ENCODE data around the gene SLC25A13. TPM values are rescaled to one million over a fixed set of nuclear protein-coding genes. Genes with fewer than 3 reads are reported as not detected.
"Not testable (repeated sequence)": the region's sequence is repeated elsewhere in the genome, so short reads cannot be mapped to it uniquely, and the experiment has no call there.

SLC25A13 gene
- polyA plus RNA-seq, 6 donors from 2014 or later, result 11.0 to 20.6 (median 14.3) TPM

DNA sequence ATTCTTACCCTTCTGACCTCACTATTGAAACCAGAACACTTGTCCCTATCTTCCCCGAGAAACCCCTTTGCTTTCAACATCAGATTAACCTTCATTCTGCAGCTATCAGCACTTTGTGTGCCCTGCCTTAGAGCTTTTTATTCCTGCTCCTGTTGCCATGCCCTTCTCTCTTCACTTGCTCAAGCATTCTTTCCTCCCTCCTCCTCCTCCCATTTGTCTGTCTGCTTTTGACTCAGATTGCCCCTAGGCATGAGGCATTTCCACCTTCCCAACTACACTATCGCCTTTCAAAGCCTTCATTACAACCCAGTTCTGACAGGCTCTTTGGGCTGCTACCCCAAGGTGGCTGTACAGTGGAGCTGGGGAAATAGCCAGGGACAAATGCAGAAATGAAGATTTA is 143.3 kb downstream of the SLC25A13 start:
- H3K36me3 Mint-ChIP-seq, result peaks cover 19% of the 10 kb centered on the region in 2 donors
- no peaks in the 10 kb centered on the region for H3K4me1 Mint-ChIP-seq
- no peak overlapping the region for H3K4me3 Mint-ChIP-seq
- H3K27ac Mint-ChIP-seq, result peak overlapping the region in 2 of 6 donors; percentile 69
- H3K27me3 Mint-ChIP-seq, result no peaks in the 10 kb centered on the region
- ATAC-seq (ENCODE audit: low read depth in 2 of 2) (no peak), DNase-seq (no peak)
- no peaks in the 10 kb centered on the region for H3K9me3 Mint-ChIP-seq

DNA sequence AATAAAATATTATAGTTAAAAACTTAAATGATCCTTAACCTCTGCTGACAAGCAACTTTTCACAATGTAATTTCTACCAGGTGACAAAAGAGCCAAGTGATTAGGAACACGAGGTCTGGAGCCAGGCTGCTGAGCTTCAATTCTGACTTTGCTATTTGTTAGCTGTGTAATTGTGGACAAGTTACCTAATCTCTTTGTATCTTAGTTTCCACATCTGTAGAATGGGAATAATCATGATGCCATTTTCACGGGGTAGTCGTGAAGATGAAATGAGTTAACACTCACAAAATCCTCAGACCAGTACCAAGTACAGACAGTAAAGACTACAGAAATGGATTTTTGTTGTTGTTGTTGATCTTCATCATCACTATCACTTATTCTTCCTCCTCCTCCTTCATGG is 144.5 kb downstream of the SLC25A13 start:
- no peak for DNase-seq
- Mint-ChIP-seq H3K27ac (no peak overlapping the region), H3K4me1 (no peaks in the 10 kb centered on the region), H3K9me3 (no peaks in the 10 kb centered on the region), H3K36me3 (peaks cover 6 to 7% of the 10 kb centered on the region in 2 donors), H3K27me3 (no peaks in the 10 kb centered on the region), H3K4me3 (no peak overlapping the region)
- ATAC-seq (ENCODE audit: low read depth in 2 of 2), result no peak

DNA sequence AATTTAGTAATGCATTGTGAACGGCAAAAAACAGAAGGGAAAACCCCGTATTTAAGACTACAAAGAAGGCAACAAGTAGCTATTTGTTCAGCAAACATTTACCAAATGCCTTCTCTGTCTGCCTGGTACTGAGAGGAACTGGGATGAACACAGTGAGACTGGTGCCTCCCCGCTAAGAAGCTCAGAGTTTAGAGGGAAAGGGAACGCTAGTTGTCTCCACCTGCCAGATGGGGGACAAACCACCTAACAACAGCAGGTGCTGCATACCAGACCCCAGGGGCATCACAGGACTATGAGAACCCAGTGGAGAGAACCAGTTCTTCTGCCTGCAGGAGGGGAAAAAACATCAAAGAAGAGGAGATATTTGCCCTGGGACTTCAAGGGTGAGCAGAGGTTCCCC is 147.1 kb downstream of the SLC25A13 start:
- Mint-ChIP-seq H3K36me3 (peaks cover 7 to 13% of the 10 kb centered on the region in 2 donors), H3K9me3 (no peaks in the 10 kb centered on the region), H3K4me3 (no peak overlapping the region), H3K4me1 (no peaks in the 10 kb centered on the region), H3K27me3 (no peaks in the 10 kb centered on the region), H3K27ac (no peak overlapping the region)
- no peak for DNase-seq
- no peak for ATAC-seq (ENCODE audit: low read depth in 2 of 2)

DNA sequence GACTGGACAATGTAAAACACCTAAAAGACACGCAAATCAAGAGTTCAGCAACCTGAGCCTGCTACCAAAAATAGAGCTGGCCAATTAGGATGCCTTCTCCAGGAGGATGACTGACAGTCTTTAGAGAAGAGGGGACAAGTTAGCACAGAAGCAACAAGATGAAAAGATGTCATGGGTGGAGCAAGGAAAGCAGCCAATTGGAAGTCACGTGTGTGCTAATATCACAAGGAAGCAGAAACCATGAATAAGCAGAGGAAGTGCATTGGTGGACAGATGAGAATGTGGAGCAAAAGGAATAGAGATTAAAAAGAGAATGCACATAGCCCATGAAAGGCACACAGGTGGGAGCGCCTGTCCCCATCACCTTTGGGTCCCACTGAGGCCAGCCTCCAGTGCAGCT is 148.1 kb downstream of the SLC25A13 start:
- ATAC-seq (ENCODE audit: low read depth in 2 of 2), result no peak
- Mint-ChIP-seq H3K9me3 (no peaks in the 10 kb centered on the region), H3K27ac (peak overlapping the region in 1 of 6 donors; percentile 60), H3K4me3 (no peak overlapping the region), H3K36me3 (peaks cover 7 to 17% of the 10 kb centered on the region in 2 donors), H3K4me1 (no peaks in the 10 kb centered on the region), H3K27me3 (no peaks in the 10 kb centered on the region)
- DNase-seq, result no peak

DNA sequence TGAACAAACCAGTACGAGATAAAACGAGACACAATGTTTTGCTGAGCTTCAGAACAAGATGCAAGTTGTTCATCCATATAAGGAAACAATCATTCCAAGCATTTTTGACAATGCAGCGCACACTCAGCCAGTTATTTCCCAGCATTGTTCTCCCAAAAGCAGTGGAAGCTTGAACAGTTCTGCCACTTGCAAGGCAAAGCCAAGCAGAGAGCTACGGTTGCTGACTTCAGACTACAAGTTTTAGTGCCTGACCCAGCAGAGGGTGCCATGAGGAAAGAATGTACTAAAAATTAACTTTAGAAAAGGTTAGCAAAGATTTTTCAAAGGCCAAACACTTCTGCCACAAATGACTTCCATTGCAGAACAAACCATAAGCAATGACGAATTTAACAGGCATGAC is 152.5 kb downstream of the SLC25A13 start:
- no peaks in the 10 kb centered on the region for H3K9me3 Mint-ChIP-seq
- no peaks in the 10 kb centered on the region for H3K4me1 Mint-ChIP-seq
- DNase-seq (no peak), ATAC-seq (ENCODE audit: low read depth in 2 of 2) (no peak)
- H3K4me3 Mint-ChIP-seq, result no peak overlapping the region
- H3K36me3 Mint-ChIP-seq, result peaks cover 9 to 26% of the 10 kb centered on the region in 2 donors
- no peaks in the 10 kb centered on the region for H3K27me3 Mint-ChIP-seq
- H3K27ac Mint-ChIP-seq, result no peak overlapping the region

DNA sequence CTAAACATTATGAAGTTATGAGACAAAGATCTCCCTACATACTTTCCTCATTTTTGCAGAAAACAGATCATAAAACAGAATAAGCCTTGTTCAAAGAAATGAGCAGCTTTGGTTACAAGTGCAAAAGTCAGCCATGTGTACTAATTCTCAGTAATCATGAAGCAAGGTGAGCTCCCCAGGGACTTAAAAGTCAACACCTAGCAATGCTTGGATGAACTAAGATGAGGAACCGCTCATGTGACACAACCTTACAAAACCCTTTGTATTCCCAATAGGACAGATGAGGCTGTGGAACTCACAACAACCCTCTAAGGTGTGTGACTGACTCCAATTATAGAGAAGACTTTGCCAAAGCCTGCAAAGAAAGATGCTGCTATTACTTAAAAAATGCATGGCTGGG is 154.5 kb downstream of the SLC25A13 start:
- ATAC-seq (ENCODE audit: low read depth in 2 of 2), result no peak
- no peaks in the 10 kb centered on the region for H3K27me3 Mint-ChIP-seq
- no peak overlapping the region for H3K4me3 Mint-ChIP-seq
- H3K4me1 Mint-ChIP-seq, result no peaks in the 10 kb centered on the region
- peak overlapping the region in 1 of 6 donors; percentile 32 for H3K27ac Mint-ChIP-seq
- peaks cover 0 to 1% (median 0%) of the 10 kb centered on the region in 7 donors for H3K9me3 Mint-ChIP-seq
- peaks cover 29 to 34% of the 10 kb centered on the region in 2 donors for H3K36me3 Mint-ChIP-seq
- DNase-seq, result no peak

DNA sequence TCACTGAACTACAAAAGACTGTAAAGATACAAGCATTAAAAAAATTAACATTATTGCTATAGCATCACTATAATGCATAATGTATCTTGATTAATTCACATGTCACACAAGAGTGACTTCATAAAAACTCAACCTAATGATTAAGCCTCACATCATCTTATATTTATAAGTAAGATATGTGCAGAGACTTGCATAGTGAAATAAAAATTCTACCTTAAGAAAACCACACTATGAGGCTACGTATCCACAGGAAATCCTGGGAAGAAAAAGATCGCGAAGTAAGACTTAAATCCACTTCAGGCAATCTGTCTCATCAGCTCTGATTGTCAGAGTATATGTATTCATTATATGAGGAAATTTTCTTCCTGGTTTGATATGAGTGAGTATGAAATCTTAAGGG is 160.0 kb downstream of the SLC25A13 start:
- H3K4me1 Mint-ChIP-seq, result no peaks in the 10 kb centered on the region
- ATAC-seq (ENCODE audit: low read depth in 2 of 2) (no peak), DNase-seq (no peak)
- peaks cover 0 to 2% (median 0%) of the 10 kb centered on the region in 7 donors for H3K9me3 Mint-ChIP-seq
- H3K4me3 Mint-ChIP-seq, result no peak overlapping the region
- no peak overlapping the region for H3K27ac Mint-ChIP-seq
- H3K27me3 Mint-ChIP-seq, result no peaks in the 10 kb centered on the region
- peaks cover 41 to 44% of the 10 kb centered on the region in 2 donors for H3K36me3 Mint-ChIP-seq

DNA sequence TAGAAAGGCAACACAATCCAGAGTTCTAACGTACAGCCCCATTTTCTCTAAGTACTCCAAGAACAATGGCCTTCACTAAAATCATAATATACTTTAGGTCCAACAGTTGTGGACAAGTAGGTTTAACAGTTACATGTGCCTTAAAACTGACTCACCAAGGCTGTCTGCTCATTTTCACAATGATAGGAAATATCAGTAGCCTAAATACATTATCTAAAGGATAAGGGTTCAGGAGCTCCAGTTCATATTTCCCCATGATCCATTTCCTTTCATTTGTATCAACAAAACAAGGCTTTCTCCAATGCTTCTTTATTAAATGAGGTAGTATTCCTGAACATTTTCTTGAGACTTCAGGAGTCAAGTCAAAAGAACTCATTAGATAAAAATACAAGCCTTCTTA is 164.0 kb downstream of the SLC25A13 start:
- peaks cover 22 to 29% of the 10 kb centered on the region in 2 donors for H3K36me3 Mint-ChIP-seq

DNA sequence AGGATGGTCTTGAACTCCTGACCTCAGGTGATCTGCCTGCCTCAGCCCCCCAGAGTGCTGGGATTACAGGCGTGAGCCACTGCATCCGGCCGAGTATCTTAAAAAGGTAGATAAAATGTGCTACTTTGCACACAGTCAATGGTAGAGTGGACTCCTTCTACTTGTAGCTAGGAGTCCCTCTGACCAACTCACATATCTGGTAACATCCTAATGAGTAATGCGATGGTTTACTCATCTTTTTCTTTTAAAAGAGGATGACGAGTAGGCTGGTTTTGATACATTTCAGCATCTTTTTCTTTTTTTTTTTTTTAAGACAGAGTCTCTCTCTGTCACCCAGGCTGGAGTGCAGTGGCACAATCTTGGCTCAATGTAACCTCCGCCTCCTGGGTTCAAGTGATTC is 167.4 kb downstream of the SLC25A13 start:
- ATAC-seq (ENCODE audit: low read depth in 2 of 2); H3K4me1 Mint-ChIP-seq; DNase-seq; H3K27me3 Mint-ChIP-seq; H3K4me3 Mint-ChIP-seq; H3K9me3 Mint-ChIP-seq; H3K27ac Mint-ChIP-seq: not testable (repeated sequence)
- peaks cover 6 to 19% of the 10 kb centered on the region in 2 donors for H3K36me3 Mint-ChIP-seq

More for the DNA sequence above, 164.0 kb downstream of the SLC25A13 start:
- Mint-ChIP-seq H3K9me3 (peaks cover 0 to 2% (median 0%) of the 10 kb centered on the region in 7 donors), H3K4me1 (no peaks in the 10 kb centered on the region), H3K27me3 (no peaks in the 10 kb centered on the region), H3K27ac (no peak overlapping the region), H3K4me3 (no peak overlapping the region)
- ATAC-seq (ENCODE audit: low read depth in 2 of 2) (no peak), DNase-seq (no peak)

DNA sequence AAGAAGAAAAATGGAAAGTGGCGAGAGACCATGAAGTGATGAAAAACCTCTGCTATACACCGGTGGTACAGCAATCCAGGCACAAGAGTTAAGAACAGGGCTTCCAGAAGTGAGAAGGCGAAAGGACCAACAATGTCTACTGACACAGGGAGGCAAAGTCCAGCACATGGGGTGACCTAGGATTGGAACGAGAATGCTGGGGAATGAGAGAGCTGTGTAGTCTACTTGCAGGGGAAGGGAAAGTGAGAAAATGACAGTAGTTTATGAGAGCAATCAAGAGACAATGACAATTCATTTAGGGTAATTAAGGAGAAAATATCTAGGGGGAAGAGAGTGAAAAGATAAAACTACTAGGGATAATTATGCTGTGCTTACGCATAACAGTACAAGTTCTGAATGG is 169.2 kb downstream of the SLC25A13 start:
- Mint-ChIP-seq H3K36me3 (peaks cover 6 to 15% of the 10 kb centered on the region in 2 donors), H3K27ac (no peak overlapping the region), H3K27me3 (no peaks in the 10 kb centered on the region), H3K9me3 (no peaks in the 10 kb centered on the region), H3K4me3 (peak overlapping the region in 1 of 8 donors; percentile 9), H3K4me1 (no peaks in the 10 kb centered on the region)
- no peak for DNase-seq
- ATAC-seq (ENCODE audit: low read depth in 2 of 2), result no peak

DNA sequence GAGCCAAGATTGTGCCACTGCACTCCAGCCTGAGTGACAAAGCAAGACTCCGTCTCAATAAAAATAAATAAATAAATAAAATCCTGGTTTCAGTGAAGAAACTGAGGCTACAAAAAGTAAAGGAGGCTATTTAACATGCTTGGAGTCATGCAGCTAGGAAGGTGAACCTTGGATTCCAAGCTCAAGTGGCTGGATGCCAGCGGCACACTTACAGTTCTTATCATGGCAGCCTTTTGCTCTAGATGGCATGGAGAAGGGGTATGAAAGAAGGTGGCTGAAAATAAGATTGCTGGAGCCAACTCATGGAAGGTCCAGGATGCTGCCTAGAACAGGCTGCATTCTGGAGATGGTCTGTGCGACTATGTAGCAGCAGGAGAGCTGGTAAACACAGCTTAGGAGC is 170.0 kb downstream of the SLC25A13 start:
- H3K9me3 Mint-ChIP-seq, result no peaks in the 10 kb centered on the region
- peak overlapping the region in 1 of 6 donors; percentile 63 for H3K27ac Mint-ChIP-seq
- DNase-seq (no peak), ATAC-seq (ENCODE audit: low read depth in 2 of 2) (no peak)
- H3K36me3 Mint-ChIP-seq, result peaks cover 8 to 15% of the 10 kb centered on the region in 2 donors
- H3K4me1 Mint-ChIP-seq, result no peaks in the 10 kb centered on the region
- no peaks in the 10 kb centered on the region for H3K27me3 Mint-ChIP-seq
- H3K4me3 Mint-ChIP-seq, result no peak overlapping the region

DNA sequence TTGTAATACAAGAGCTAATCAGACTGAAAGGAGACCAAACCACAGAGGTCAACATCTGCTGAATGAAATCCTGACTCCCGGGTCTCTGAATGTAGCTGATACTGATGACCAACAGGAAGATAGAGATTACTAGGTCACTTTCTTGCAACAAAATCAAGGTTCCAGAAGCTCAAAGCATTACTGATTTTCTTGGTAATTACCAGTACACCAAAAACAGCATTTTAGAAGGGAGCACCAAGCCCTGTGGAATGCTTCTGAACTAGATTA is 177.7 kb downstream of the SLC25A13 start:
- no peak for ATAC-seq (ENCODE audit: low read depth in 2 of 2)
- H3K27ac Mint-ChIP-seq, result no peak overlapping the region
- no peaks in the 10 kb centered on the region for H3K4me1 Mint-ChIP-seq
- H3K36me3 Mint-ChIP-seq, result peaks cover 14 to 36% of the 10 kb centered on the region in 2 donors
- no peak overlapping the region for H3K4me3 Mint-ChIP-seq
- no peak for DNase-seq
- H3K9me3 Mint-ChIP-seq, result peaks cover 0 to 2% (median 0%) of the 10 kb centered on the region in 7 donors
- no peaks in the 10 kb centered on the region for H3K27me3 Mint-ChIP-seq

DNA sequence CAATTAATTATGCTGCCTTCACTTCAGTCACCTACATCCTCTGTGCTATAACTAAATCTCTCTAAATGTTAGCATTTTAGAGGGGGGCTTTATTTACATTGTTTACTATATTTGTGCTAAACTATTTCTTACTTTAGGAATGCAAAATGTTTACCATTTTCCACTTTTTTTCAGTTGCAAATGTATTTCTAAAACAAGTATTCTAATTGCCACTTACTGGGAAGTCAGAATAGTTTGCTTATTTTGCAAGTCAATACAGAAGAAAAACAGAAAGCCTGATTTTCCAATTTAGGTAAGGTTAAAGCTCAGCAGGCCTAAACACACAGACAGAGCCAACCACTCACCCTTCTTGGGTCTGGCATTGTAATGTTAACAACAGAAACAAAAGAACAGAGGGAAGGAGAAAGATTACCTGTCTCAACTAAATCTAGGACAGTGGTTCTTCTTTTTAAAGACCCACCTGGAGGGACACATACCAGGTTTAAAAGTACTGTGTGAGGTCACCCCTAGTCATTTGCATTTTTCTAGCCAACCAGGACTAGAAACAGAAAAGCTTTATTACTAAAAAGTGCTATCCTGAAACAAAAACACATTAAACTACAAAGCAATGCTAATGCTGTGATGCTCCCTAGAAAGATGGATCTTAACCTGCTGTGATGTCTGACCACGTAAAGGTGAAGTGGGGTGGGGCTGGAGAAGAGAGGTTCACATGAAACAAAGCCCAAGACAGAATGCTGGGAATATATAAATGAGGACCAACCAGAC is 178.2 kb downstream of the SLC25A13 start:
- Mint-ChIP-seq H3K4me3 (no peak overlapping the region), H3K27ac (peak overlapping the region in 1 of 6 donors; percentile 9), H3K9me3 (peaks cover 0 to 2% (median 0%) of the 10 kb centered on the region in 7 donors), H3K27me3 (no peaks in the 10 kb centered on the region), H3K4me1 (no peaks in the 10 kb centered on the region), H3K36me3 (peaks cover 14 to 31% of the 10 kb centered on the region in 2 donors)
- DNase-seq (no peak), ATAC-seq (ENCODE audit: low read depth in 2 of 2) (no peak)

DNA sequence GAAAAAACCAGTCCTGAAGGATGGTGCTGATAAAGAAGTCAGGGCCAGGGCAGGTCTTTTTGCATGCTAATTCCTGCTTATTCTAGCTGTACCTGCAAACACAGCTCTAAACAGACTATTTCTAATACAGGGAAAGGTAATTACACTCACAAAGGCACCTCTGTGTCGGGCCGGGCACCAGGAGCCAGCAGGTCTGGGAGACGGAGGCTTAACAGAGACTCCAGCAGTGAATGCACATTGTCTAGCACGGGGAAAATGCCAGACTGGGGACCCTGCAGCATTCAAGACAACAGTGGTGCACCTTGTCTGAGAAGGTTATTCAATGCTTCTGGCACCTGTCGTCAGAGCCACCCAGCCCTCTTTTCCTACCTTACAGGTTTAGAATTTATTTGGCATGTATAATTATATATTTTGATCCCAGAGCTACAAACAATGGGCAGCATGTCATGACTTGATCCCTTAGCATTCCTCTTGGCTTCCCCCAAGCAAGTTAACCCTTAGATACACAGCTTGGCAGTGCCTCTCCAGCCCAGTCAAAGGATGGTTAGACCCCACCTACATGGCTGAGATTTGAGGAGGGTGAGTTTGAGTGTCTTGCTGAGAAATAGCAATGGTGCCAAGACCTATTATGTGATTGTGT is 185.2 kb downstream of the SLC25A13 start:
- H3K4me3 Mint-ChIP-seq, result peak overlapping the region in 1 of 8 donors; percentile 31
- H3K4me1 Mint-ChIP-seq, result no peaks in the 10 kb centered on the region
- ATAC-seq (ENCODE audit: low read depth in 2 of 2) (no peak), DNase-seq (no peak)
- H3K9me3 Mint-ChIP-seq, result peaks cover 0 to 2% (median 0%) of the 10 kb centered on the region in 7 donors
- peaks cover 17 to 48% of the 10 kb centered on the region in 2 donors for H3K36me3 Mint-ChIP-seq
- no peak overlapping the region for H3K27ac Mint-ChIP-seq
- no peaks in the 10 kb centered on the region for H3K27me3 Mint-ChIP-seq
